K562 (cell line): ENCODE results near the gene SIGMAR1. TPM values are rescaled to one million over a fixed set of nuclear protein-coding genes. Genes with fewer than 3 reads are reported as not detected.

ENCODE experiments used
- ETV1 ChIP-seq: fragments of 450-650 bp; conservative IDR thresholded peaks from 2 replicates; pipeline ENCODE4 v1.6.1; 2016; ENCODE audit warnings: missing genetic modification characterization, control low read depth, low read depth, missing compliant biosample characterization
- FOXJ3 ChIP-seq: sonication (generic); formaldehyde crosslinking; IDR thresholded peaks from 2 replicates; pipeline ENCODE4 v1.4.0; 2020; ENCODE audit warnings: mild to moderate bottlenecking, missing genetic modification reagents
- GATA2 ChIP-seq: sonication (generic); formaldehyde crosslinking; IDR thresholded peaks from 2 replicates; pipeline ENCODE4 v1.4.0; 2020; ENCODE audit warnings: mild to moderate bottlenecking, missing genetic modification reagents
- HDAC2 ChIP-seq: fragments of 450-650 bp; IDR thresholded peaks from 2 replicates; pipeline ENCODE4 v1.6.1; 2016; ENCODE audit warnings: mild to moderate bottlenecking
- HLTF ChIP-seq: fragments of 450-650 bp; IDR thresholded peaks from 2 replicates; pipeline ENCODE4 v1.6.1; 2016
- HNRNPH1 ChIP-seq: fragments of 200-400 bp; formaldehyde crosslinking; optimal IDR thresholded peaks from 2 replicates; pipeline ENCODE3; 2017; ENCODE audit warnings: low read depth, mild to moderate bottlenecking, low read length, moderate library complexity
- PCBP1 ChIP-seq: fragments of 200-400 bp; formaldehyde crosslinking; IDR thresholded peaks from 2 replicates; pipeline ENCODE4 v1.6.1; 2018; ENCODE audit warnings: mild to moderate bottlenecking, low read depth, low read length; ENCODE audit not compliant: poor library complexity, severe bottlenecking
- RBM25 ChIP-seq: fragments of 200-400 bp; formaldehyde crosslinking; IDR thresholded peaks from 2 replicates; pipeline ENCODE4 v1.6.1; 2018; ENCODE audit warnings: low read length, low read depth, moderate library complexity; ENCODE audit not compliant: severe bottlenecking
- RFX7 ChIP-seq: fragments of 250-450 bp; sonication (Bioruptor Pico); IDR thresholded peaks from 2 replicates; pipeline ENCODE4 v1.5.1; 2021; ENCODE audit warnings: mild to moderate bottlenecking
- SMARCA4 ChIP-seq: fragments of 450-650 bp; IDR thresholded peaks from 2 replicates; pipeline ENCODE4 v1.6.1; 2016
- SRSF7 ChIP-seq: fragments of 200-400 bp; formaldehyde crosslinking; optimal IDR thresholded peaks from 2 replicates; pipeline ENCODE3; 2017; ENCODE audit warnings: mild to moderate bottlenecking, low read depth, low read length
- TSC22D4 ChIP-seq: fragments of 450-650 bp; IDR thresholded peaks from 2 replicates; pipeline ENCODE4 v1.6.1; 2016; ENCODE audit warnings: missing genetic modification characterization, missing biosample characterization, control low read depth
- ZNF124 ChIP-seq: sonication (generic); formaldehyde crosslinking; IDR thresholded peaks from 2 replicates; pipeline ENCODE4 v1.8.1; 2022; ENCODE audit warnings: missing genetic modification reagents
- ZNF77 ChIP-seq: fragments of 250-450 bp; sonication (Bioruptor Pico); IDR thresholded peaks from 2 replicates; pipeline ENCODE4 v1.5.0; 2020
- polyA plus RNA-seq, 8 experiments: library from polyadenylated mRNA; depleted of rRNA in 4 of 8; stranded (reverse) in 5 of 8; unstranded in 3 of 8; fragments of >200 nt; fragmentation: Nextera tagmentation in 2 of 8; fragmentation: Illumina TruSeq in 1 of 8; extraction: Ambion mirVana in 2 of 8; extraction: Trizol in 1 of 8; gene quantifications; 2 replicates each; pipeline versions ENCODE4 v1.2.1 to v1.2.3, GENCODE V29; 2011 to 2014; ENCODE audit warnings: inconsistent platforms in 1 of 8, missing spikeins in 1 of 8
- total RNA-seq, 7 experiments: library from RNA; depleted of rRNA in 6 of 7; stranded (reverse); fragments of >200 nt in 6 of 7; fragmentation: Illumina TruSeq in 2 of 7; extraction: Trizol in 2 of 7; gene quantifications; 2 replicates each; pipeline versions ENCODE4 v1.2.1 to v1.2.3, GENCODE V29; 2011 to 2021; ENCODE audit warnings: low replicate concordance in 1 of 7
- TF ChIP-seq, protein P1 (sequence below): fragments of 200-400 bp; formaldehyde crosslinking; IDR thresholded peaks from 2 replicates; pipeline ENCODE4 v1.6.1; 2017; ENCODE audit warnings: mild to moderate bottlenecking, low read depth, low read length, moderate library complexity
- TF ChIP-seq, protein P2 (sequence below): sonication (generic); formaldehyde crosslinking; IDR thresholded peaks from 2 replicates; pipeline ENCODE4 v1.8.1; 2023; ENCODE audit warnings: missing genetic modification reagents, mild to moderate bottlenecking, borderline replicate concordance
- TF ChIP-seq, protein P3 (sequence below): fragments of 250-450 bp; sonication (Bioruptor Pico); IDR thresholded peaks from 2 replicates; pipeline ENCODE4 v1.8.0; 2021; ENCODE audit warnings: moderate library complexity, mild to moderate bottlenecking, inconsistent platforms
- TF ChIP-seq, protein P4 (sequence below): fragments of 250-450 bp; sonication (Bioruptor Pico); IDR thresholded peaks from 2 replicates; pipeline ENCODE4 v1.4.0; 2020; ENCODE audit warnings: borderline replicate concordance

The SIGMAR1 gene
- total and polyA plus RNA-seq, 9 of the 15 experiments (the other 6 are each of a cell fraction or from before 2014, with no cell fraction given) = 6.9 to 80.0 (median 35.2) TPM

DNA sequence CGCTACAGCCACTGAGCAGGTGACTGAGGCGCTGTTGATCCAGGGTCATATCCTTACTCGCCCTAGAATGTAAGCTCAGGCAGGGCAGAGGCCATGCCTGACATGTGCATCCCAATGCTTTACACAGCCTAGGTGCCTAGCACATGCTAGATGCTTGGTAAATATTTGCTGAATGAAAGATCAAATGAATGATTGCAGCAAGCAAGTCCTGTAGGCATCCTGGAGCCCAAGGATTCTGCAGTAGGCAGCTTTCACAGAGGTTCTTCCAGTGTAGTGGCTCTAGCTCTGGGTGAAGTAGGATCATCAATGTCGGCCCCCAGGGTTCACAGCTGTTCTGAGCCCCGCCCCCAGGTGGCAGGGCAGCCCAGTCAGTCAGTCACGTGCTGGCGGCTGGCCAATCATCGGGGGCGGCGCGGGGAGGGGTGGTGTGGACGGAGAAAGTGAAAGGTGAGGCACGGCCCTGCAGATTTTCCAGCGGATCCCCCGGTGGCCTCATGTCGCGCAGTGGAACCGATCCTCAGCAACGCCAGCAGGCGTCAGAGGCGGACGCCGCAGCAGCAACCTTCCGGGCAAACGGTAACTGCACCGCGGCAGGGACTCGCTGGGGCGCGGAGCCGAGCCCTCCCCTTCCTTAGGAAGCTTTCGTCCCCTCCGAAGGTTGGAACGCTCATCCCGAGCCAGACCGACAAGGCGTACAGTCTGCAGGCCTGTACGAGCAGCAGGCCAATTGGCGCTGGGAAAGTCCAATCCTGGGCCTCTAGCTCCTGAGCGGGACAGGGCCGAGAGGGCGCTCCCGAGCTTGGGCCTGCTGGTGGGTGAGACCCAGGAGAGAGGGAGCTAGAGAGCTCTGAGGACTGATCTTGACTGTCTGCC, 8.9 kb upstream of the SIGMAR1 start, which contains the start of gene GALT (continued):
- TF ChIP-seq SRSF7 = no peak
- TF ChIP-seq RFX7 (CRISPR knock-in tag) = no peak
- TF ChIP-seq, protein P1, sequence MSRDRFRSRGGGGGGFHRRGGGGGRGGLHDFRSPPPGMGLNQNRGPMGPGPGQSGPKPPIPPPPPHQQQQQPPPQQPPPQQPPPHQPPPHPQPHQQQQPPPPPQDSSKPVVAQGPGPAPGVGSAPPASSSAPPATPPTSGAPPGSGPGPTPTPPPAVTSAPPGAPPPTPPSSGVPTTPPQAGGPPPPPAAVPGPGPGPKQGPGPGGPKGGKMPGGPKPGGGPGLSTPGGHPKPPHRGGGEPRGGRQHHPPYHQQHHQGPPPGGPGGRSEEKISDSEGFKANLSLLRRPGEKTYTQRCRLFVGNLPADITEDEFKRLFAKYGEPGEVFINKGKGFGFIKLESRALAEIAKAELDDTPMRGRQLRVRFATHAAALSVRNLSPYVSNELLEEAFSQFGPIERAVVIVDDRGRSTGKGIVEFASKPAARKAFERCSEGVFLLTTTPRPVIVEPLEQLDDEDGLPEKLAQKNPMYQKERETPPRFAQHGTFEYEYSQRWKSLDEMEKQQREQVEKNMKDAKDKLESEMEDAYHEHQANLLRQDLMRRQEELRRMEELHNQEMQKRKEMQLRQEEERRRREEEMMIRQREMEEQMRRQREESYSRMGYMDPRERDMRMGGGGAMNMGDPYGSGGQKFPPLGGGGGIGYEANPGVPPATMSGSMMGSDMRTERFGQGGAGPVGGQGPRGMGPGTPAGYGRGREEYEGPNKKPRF = no peak
- no peak for TF ChIP-seq HLTF
- TF ChIP-seq HDAC2 = no peak
- TF ChIP-seq, protein P2, sequence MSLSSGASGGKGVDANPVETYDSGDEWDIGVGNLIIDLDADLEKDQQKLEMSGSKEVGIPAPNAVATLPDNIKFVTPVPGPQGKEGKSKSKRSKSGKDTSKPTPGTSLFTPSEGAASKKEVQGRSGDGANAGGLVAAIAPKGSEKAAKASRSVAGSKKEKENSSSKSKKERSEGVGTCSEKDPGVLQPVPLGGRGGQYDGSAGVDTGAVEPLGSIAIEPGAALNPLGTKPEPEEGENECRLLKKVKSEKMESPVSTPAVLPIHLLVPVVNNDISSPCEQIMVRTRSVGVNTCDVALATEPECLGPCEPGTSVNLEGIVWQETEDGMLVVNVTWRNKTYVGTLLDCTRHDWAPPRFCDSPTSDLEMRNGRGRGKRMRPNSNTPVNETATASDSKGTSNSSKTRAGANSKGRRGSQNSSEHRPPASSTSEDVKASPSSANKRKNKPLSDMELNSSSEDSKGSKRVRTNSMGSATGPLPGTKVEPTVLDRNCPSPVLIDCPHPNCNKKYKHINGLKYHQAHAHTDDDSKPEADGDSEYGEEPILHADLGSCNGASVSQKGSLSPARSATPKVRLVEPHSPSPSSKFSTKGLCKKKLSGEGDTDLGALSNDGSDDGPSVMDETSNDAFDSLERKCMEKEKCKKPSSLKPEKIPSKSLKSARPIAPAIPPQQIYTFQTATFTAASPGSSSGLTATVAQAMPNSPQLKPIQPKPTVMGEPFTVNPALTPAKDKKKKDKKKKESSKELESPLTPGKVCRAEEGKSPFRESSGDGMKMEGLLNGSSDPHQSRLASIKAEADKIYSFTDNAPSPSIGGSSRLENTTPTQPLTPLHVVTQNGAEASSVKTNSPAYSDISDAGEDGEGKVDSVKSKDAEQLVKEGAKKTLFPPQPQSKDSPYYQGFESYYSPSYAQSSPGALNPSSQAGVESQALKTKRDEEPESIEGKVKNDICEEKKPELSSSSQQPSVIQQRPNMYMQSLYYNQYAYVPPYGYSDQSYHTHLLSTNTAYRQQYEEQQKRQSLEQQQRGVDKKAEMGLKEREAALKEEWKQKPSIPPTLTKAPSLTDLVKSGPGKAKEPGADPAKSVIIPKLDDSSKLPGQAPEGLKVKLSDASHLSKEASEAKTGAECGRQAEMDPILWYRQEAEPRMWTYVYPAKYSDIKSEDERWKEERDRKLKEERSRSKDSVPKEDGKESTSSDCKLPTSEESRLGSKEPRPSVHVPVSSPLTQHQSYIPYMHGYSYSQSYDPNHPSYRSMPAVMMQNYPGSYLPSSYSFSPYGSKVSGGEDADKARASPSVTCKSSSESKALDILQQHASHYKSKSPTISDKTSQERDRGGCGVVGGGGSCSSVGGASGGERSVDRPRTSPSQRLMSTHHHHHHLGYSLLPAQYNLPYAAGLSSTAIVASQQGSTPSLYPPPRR (CRISPR knock-in tag) = no peak
- no peak for TF ChIP-seq FOXJ3
- TF ChIP-seq RBM25 = peak; percentile 68
- TF ChIP-seq GATA2 (CRISPR knock-in tag) = no peak
- no peak for TF ChIP-seq ZNF124 (CRISPR knock-in tag)
- no peak for TF ChIP-seq HNRNPH1
- TF ChIP-seq, protein P3, sequence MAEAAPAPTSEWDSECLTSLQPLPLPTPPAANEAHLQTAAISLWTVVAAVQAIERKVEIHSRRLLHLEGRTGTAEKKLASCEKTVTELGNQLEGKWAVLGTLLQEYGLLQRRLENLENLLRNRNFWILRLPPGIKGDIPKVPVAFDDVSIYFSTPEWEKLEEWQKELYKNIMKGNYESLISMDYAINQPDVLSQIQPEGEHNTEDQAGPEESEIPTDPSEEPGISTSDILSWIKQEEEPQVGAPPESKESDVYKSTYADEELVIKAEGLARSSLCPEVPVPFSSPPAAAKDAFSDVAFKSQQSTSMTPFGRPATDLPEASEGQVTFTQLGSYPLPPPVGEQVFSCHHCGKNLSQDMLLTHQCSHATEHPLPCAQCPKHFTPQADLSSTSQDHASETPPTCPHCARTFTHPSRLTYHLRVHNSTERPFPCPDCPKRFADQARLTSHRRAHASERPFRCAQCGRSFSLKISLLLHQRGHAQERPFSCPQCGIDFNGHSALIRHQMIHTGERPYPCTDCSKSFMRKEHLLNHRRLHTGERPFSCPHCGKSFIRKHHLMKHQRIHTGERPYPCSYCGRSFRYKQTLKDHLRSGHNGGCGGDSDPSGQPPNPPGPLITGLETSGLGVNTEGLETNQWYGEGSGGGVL (CRISPR knock-in tag) = no peak
- no peak for TF ChIP-seq ZNF77
- TF ChIP-seq, protein P4, sequence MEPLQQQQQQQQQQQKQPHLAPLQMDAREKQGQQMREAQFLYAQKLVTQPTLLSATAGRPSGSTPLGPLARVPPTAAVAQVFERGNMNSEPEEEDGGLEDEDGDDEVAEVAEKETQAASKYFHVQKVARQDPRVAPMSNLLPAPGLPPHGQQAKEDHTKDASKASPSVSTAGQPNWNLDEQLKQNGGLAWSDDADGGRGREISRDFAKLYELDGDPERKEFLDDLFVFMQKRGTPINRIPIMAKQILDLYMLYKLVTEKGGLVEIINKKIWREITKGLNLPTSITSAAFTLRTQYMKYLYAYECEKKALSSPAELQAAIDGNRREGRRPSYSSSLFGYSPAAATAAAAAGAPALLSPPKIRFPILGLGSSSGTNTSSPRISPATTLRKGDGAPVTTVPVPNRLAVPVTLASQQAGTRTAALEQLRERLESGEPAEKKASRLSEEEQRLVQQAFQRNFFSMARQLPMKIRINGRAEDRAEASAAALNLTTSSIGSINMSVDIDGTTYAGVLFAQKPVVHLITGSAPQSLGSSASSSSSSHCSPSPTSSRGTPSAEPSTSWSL = no peak
- no peak for TF ChIP-seq PCBP1
- peak; percentile 46; the same call in 1 of the 2 replicates for TF ChIP-seq ETV1 (tag)
- TF ChIP-seq SMARCA4 = no peak
- TF ChIP-seq TSC22D4 = no peak
